Measurements from ENCODE around the gene MARCKSL1. TPM values are rescaled to one million over a fixed set of nuclear protein-coding genes. Genes with fewer than 3 reads are reported as not detected.
A peak's percentile ranks its signal among the peaks of the same experiment; 100 is the strongest.

Gene MARCKSL1
- total and polyA plus RNA-seq, 2 of the 13 experiments (the other 11 are each of a cell fraction or from before 2014, with no cell fraction given), result 81.9 to 155 TPM

GRCh38 chr1:32345289-32345827 lies 9.3 kb upstream of the MARCKSL1 start (continued):
- TF ChIP-seq HDAC2 (CRISPR knock-in tag; IDR thresholded peaks at IDR 0.05), result peak; percentile 54; the same call in 1 of the 2 replicates
- TF ChIP-seq ZNF615 (CRISPR knock-in tag; IDR thresholded peaks at IDR 0.05; ENCODE audit: borderline replicate concordance), result no peak
- no peak for TF ChIP-seq LRRFIP1 (CRISPR knock-in tag; conservative IDR thresholded peaks at IDR 0.05)
- no peak for TF ChIP-seq ARNT2 (CRISPR knock-in tag; IDR thresholded peaks at IDR 0.05; ENCODE audit: low read depth)
- TF ChIP-seq RERE (CRISPR knock-in tag; IDR thresholded peaks at IDR 0.05; ENCODE audit: low read depth), result no peak
- TF ChIP-seq, protein P1, sequence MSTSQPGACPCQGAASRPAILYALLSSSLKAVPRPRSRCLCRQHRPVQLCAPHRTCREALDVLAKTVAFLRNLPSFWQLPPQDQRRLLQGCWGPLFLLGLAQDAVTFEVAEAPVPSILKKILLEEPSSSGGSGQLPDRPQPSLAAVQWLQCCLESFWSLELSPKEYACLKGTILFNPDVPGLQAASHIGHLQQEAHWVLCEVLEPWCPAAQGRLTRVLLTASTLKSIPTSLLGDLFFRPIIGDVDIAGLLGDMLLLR (CRISPR knock-in tag; IDR thresholded peaks at IDR 0.05), result no peak
- TF ChIP-seq TGIF2 (CRISPR knock-in tag; IDR thresholded peaks at IDR 0.05), result no peak
- no peak for TF ChIP-seq ZBTB34 (CRISPR knock-in tag; IDR thresholded peaks at IDR 0.05)
- peak; percentile 47; the same call in 1 of the 2 replicates for TF ChIP-seq ZNF331 (CRISPR knock-in tag; IDR thresholded peaks at IDR 0.05)
- no peak for TF ChIP-seq ETV6 (CRISPR knock-in tag; conservative IDR thresholded peaks at IDR 0.05)
- TF ChIP-seq, protein P2, sequence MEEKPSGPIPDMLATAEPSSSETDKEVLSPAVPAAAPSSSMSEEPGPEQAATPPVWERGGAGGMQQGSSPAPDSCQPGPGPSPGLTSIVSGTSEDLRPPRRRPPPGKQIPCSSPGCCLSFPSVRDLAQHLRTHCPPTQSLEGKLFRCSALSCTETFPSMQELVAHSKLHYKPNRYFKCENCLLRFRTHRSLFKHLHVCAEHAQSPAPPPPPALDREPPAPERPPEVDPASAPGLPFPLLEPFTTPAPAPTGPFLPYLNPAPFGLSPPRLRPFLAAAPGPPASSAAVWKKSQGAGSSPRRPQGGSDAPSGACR (CRISPR knock-in tag; IDR thresholded peaks at IDR 0.05), result no peak
- TF ChIP-seq RARG (CRISPR knock-in tag; IDR thresholded peaks at IDR 0.05; ENCODE audit: low read depth), result no peak
- peak; percentile 53; the same call in 1 of the 2 replicates for TF ChIP-seq DPF2 (CRISPR knock-in tag; IDR thresholded peaks at IDR 0.05; ENCODE audit: borderline replicate concordance, low read depth)
- TF ChIP-seq SMYD3 (CRISPR knock-in tag; IDR thresholded peaks at IDR 0.05), result peak; percentile 47; the same call in 1 of the 2 replicates
- TF ChIP-seq PITX1 (CRISPR knock-in tag; IDR thresholded peaks at IDR 0.05), result no peak
- no peak for TF ChIP-seq CCAR2 (optimal IDR thresholded peaks at IDR 0.05; ENCODE audit: low read depth, low read length)

Data from HepG2 (cell line).